ENCODE measurements around the gene WNT6.
A peak's percentile ranks its signal among the peaks of the same experiment; 100 is the strongest.

Gene WNT6

GRCh38 chr2:218894151-218894879 lies 34.7 kb downstream of the WNT6 start:
- DNase-seq (ENCODE audit: low read depth): no peak

- no peak for DNase-seq (ENCODE audit: low read depth)
Observed at GRCh38 chr2:218894880-218895157, 35.2 kb downstream of the WNT6 start.

GRCh38 chr2:218895326-218895725 lies 35.7 kb downstream of the WNT6 start:
- DNase-seq (ENCODE audit: low read depth): no peak

DNA sequence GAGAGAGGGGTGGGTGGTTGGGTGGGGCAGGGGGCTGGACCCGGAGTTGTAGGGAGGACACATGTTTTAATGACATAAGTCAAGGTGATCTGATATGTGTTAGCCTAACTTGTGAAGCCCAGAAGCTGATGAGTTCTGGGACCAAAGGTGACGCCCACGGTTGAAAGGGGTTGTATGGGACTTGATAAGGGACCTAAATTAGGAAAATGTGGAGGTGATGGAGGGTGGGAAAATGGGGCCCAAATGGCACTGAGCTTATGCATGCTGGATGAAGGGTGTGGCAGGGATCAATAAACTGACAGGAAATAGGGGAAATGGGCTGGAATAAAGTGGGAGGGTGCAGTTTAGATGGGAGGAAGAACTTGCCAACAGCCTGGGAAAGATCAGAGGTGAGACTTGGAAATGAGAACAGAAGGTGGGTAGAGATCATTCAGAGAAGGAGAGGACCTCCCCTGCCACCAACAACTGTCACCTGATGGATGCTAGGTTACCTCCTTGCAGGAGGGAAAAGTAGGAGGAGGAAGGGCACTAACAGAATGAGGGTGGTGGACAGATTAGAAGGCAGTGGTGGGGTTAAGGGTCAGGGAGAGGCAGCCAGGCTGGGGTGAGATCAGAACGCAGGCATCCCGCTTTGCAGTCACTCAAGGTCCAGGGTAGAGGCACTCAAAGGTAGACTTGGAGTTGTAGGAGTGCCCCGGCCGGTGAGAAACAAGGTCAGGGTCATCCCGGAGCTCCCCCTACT lies 36.3 kb downstream of the WNT6 start:
- DNase-seq (ENCODE audit: low read depth): no peak

DNA sequence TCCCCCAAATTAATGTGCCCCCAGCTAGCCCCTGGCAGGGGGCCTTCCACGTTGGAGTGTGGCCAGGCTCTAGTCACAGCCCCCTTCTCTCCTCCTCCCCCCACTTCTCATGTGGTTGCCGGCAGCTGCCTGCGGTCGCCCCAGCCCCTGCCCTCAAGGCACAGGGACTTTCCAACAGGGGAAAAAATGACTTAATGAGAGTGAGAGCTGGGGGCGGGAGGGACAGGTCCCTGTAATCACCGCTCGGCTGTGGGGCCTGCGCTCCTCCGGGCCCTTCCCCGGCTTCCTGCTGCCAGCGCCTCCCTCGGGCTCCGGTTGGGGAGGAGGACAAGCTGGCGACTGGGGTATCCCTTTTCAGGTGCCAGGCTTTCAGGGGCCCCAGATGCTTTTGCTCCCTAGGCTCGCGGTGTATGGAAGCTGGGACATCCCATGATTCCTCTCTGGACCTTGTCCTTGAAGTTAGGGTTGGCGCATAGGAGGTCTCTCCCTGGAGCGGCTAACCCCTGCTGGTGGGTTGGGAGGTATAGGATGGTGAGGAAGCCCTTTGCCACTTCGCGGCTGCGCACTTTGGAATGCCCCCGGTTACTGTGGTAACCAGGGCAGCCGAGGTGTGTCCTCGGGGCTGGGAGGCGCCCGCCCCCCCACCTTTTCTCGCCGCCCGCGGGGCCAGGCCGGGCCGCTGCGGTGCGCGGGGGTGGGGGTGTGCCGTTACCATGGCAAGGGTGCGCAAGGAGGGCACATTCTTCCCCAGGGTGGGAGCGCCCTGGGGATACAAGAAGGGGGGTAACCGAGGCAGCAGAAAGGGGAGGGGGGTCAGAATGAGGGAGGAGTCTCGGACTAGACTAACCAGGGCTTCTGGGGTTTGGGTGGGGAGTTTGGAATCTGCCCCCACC lies 37.1 kb downstream of the WNT6 start:
- DNase-seq (ENCODE audit: low read depth): peak; percentile 78

- DNase-seq (ENCODE audit: low read depth): no peak
Observed at GRCh38 chr2:218897394-218898108, 37.9 kb downstream of the WNT6 start.

DNA sequence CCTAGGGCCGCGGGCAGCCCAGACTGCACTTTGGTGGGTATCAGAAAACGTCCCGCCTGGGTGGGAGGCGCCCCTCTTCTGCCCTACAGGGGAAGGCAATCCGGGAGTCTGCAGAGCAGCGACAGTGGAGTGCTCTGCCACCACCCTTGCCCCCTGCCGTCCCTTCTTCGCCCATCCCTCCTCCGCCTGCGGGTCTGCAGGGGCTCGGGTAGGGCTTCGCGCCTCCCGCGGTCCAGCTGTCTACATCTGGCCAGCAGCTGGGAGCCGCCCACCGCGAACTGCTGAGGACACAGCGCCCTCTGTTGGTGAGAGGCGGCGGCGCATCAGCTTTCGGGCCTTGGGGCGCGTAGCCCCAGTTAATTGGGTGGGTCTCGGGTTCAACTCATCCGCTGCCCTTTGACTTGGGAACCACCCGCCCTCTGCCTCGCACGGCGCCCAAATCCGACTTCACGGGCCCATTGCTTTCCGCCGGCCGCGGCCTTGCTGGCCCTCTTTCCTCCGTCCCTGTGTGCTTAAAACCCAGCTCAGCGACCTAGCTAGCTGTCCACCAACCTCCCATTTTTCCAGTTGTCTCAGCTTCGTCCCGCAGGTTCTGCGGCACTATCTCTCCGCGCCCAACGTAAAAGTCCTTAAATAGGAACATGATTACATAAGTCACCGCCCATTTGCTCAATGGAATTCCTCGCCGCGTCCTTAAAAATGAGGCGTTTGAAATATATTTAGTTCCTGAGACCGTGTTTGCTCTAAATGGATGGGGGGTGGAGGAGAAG lies 38.7 kb downstream of the WNT6 start:
- peak; percentile 67 for DNase-seq (ENCODE audit: low read depth)

- DNase-seq (ENCODE audit: low read depth): no peak
Observed at GRCh38 chr2:218899147-218899546, 39.5 kb downstream of the WNT6 start.

- no peak for DNase-seq (ENCODE audit: low read depth)
Observed at GRCh38 chr2:218902427-218902826, 42.8 kb downstream of the WNT6 start.

GRCh38 chr2:218904176-218904575 lies 44.6 kb downstream of the WNT6 start:
- no peak for DNase-seq (ENCODE audit: low read depth)

- peak; percentile 74 for DNase-seq (ENCODE audit: low read depth)
Observed at GRCh38 chr2:218908721-218909619, 49.4 kb downstream of the WNT6 start.

DNA sequence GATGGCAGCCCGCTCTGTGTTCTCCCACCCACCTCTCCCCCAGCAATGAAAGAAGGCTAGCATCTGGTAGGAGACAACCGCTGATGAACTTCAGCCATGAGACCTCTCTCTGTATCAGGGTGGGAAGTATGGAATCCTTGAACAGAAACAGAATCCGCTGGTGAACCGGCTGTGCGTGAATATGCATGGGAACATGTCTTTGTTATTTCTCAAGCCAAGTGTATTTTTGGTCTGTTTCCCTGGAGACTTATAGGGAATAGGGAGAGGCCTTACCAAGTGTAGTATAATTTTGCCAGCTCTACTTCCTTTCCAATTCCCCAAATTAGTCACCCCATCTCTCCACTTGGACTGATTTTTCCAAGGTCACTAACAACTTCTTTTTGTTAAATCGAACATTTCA lies 51.1 kb downstream of the WNT6 start:
- DNase-seq (ENCODE audit: low read depth): no peak

- DNase-seq (ENCODE audit: low read depth): no peak
Observed at GRCh38 chr2:218920504-218920903, 60.9 kb downstream of the WNT6 start.

Measured in stimulated activated CD8-positive, alpha-beta memory T cell treated with anti-CD3 and anti-CD28 coated beads, Interleukin-12 subunit alpha, Interleukin-12 subunit beta, amount 100 ng/mL, for 4 hours (primary cell).